GM21360 (cell line): ENCODE measurements around the gene EPHB1.
"Not testable (repeated sequence)": the region's sequence is repeated elsewhere in the genome, so short reads cannot be mapped to it uniquely, and the experiment has no call there.

Experiments
- ATAC-seq: cut with Tn5 transposase; IDR thresholded peaks from one replicate; pipeline ENCODE4 v1.9.1; 2021; ENCODE audit warnings: mild to moderate bottlenecking, moderate library complexity; ENCODE audit not compliant: unreplicated experiment

The EPHB1 gene

GRCh38 chr3:134985864-134986715 is 191.0 kb downstream of the EPHB1 start:
- ATAC-seq: no peak

- ATAC-seq: no peak
Observed at GRCh38 chr3:134988666-134989065, 193.6 kb downstream of the EPHB1 start.

DNA sequence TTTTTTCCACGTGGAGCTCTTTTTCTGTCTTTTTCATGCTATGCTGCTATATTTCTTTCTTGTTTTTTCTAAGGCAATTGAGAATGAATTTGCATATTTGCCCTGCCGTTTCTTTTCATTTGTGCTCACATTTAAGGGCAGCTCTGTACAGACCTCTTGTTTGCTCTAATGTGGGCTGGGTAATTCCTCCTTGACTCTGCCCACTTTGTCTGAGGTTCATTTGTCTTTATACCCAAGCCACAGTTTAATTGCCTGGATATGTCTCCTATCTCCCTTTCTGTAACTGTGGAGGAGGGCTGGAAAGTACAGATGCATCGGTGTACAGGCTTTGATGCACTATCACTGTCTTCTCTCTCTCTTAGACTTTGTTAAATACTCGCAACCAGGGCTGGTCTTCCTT is 195.9 kb downstream of the EPHB1 start:
- no peak for ATAC-seq

DNA sequence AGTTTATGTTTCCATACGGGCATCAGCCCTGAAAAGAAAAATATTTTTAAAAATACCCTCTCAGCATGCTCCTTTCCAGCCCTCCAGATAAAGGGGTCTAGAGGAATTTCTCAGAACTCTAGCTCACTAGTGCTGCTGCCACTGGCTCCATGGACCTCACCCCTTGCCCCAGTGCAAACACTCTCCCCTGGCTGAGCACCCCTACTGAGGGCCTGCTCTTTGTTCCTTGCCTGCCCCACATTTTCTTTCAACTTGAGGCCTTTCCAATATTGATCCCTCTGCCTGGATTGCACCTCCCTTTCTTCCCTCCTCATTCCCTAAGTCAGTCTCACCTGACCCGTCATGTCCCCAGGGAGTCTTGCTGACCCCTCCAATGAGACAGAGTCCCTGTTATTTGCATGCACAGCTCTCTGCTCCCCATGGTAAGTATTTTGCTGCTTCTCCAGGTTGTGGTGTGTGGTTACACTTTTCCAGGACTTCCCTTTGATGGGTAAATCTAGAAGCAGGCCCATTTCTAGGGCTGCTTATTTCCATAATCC is 196.5 kb downstream of the EPHB1 start:
- ATAC-seq: no peak

- ATAC-seq: no peak
Observed at GRCh38 chr3:134992180-134992579, 197.1 kb downstream of the EPHB1 start.

DNA sequence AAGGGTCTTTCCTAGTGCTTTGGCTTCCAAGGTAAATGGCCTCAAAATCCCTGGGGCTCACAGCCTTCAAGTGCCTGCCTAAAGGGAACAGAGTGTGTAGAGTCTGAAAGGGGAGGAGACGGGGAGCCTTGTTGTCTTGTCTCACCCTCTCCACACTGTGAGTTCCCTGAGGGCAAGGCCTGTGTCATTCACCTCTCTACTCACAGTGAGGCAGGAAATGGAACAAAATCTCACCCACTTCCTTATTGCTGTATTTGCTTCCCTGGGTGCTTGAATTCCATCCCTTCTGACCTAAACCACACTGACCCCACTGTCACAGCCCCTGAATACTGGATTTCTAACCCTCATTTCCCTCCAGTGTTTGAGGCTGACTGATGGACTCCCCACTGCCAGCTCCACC is 197.5 kb downstream of the EPHB1 start:
- no peak for ATAC-seq

DNA sequence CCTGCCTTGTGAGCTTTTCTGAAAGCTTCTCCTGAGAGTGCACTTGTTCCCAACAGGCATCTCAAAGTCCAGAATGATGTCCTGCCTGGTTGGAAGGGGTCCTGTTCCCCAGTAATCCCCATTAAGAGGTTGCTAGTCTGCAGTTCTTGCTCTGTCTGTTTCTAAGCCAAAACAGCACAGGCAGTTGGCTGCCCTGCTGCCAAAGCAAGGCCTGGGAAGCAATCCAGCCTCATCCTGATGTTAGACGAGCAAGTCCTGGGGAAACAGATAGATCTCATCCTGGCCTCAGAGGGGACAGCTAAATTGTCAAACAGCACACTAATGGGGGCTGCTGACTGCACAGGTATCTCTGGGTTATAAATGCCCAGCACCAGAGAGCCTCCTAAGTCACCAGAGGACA is 198.0 kb downstream of the EPHB1 start:
- ATAC-seq: no peak

GRCh38 chr3:134998158-134998557 is 203.1 kb downstream of the EPHB1 start:
- no peak for ATAC-seq

DNA sequence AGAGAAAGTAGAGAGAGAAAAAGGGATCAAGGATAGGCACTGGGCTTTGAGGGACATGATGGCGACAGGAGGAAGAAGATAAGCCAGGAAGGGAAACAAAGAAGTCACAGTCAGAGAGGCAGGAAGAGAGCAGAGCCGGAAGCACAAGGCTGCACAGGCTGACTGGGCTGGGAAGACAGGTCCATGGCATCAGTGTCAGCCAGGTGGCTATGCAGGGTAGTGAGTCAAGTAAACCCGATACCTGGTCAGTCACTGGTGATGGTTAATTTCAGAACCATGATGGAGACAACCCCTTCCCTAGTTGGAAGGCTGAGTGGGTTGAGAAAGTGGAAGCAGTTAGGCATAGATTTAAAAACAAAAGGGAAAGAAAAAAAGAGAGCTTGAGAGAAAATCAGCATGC is 203.8 kb downstream of the EPHB1 start:
- ATAC-seq: no peak

DNA sequence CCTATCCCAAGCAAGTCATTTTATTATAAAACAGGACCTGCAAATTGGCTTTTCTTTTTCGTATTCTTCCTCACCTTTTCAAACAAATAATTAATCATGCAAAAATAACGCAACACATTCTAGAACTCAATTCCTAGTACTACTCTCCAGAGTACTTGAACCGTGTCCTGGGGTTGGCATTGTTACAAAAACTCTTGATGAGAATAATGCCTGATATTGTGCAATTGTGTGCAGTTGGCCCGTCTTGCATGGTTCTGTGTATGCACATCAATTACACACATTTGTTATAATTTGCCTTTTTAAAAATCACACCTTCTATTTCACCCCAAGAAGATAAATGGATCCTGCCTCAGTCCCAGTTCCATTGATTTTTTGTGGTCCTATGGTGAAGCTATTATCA is 205.4 kb downstream of the EPHB1 start:
- ATAC-seq: no peak

DNA sequence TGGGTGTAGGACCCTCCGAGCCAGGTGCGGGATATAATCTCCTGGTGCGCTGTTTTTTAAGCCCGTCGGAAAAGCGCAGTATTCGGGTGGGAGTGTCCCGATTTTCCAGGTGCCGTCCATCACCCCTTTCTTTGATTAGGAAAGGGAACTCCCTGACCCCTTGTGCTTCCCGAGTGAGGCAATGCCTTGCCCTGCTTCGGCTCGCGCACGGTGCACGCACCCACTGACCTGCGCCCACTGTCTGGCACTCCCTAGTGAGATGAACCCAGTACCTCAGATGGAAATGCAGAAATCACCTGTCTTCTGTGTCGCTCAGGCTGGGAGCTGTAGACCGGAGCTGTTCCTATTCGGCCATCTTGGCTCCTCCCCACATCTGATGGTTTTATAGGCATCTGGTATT is 210.6 kb downstream of the EPHB1 start:
- not testable (repeated sequence) for ATAC-seq

- no peak for ATAC-seq
Observed at GRCh38 chr3:135007607-135008006, 212.5 kb downstream of the EPHB1 start.

GRCh38 chr3:135008326-135008725 is 213.3 kb downstream of the EPHB1 start:
- no peak for ATAC-seq

- no peak for ATAC-seq
Observed at GRCh38 chr3:135009014-135009413, 214.0 kb downstream of the EPHB1 start.

DNA sequence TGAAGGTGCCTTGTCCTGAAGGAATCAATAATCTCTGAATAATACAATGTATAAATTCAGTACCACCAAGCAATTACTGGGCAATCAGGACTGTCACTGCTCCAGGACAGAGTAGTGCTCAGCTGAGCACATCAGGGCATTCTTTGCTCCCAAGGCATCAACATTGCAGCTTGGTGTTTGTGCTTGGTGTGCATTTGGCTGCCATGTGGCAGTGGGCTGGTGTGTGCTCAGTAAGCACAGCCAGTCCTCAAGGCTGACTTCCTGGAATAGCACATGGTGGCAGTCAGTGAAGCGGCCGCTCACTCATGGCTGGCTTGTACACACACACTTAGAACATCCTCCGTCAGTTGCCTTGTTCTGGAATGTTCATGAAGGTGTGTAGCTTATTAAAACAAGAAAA is 217.0 kb downstream of the EPHB1 start:
- ATAC-seq: no peak

DNA sequence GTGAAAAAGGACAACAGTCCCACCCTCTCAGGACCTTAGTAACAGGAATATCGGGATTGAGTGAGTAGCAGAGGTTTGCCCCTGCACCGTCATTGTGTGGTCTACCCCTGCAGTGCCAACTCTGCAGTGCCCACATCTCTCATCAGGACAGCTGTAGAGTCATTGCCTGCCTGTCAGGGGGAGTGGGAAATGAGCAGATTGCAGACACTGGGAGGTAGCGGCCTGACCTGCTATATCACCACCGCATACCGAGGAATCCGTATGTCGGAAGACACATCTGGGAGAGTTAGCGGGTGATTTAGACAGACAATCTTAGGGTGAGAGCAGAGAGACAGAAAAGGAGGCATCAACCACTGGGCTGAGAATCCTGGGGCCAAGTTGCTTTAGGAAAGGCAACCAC is 218.1 kb downstream of the EPHB1 start:
- ATAC-seq: no peak

DNA sequence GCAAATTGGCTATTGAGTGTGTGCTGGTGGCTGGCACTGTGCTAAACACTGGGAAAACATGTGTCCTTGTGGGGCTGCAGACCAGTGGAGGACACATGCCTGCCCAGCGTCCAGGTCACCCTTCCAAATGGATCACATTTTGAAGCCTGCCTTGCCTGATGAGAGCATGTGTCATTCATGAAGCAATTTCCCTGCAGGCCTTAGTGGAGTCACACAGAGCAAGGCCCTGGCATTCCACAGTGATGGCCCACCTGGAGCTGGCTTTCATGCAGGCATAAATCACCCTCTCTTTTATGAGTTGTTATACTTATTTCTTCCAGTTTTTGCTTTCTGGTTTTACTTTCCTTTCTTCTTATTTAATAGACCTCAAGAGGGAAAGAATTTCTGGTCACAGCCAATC is 219.5 kb downstream of the EPHB1 start:
- ATAC-seq: no peak

DNA sequence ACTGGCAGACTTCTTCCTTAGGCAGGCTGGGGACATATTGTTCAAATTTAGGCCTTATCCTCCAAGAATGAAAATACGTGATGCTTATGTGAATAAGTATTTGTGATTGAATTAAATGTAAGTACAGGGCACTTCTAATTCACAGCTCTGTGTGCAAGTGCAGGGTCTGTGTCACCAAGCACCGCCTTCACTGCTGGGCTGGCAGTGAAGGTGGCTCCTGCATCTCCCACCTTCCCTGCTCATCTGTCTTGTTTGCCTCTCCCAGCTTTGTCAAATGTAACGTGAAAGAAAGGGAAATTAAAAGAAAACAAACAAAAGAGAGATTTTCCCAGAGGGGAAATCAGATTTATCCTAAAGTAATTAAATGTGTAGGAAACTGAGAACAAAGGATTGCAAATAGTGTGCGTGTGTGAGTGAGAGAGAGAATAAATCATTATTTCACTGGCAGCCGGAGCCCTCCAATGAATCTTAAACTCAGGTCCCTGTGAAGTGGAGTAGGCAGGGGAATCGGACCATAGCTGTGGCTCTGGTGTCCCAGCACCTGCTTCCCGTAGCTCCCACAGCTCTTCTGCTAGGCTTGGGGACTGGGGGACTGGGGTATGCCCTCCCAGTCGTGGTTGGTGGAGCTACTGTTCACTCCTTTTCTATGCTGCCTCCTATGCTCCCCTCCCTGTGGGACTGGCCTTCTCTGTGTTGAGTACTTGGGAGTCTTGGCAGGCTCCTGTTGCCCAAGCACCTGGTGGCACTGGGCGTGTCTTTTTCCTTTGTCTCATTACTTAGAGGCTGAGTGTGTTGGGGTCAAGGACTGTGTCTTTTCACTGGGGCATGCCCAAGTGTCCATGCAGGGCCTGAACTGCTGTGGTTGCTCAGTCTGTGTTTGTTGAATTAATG is 222.2 kb downstream of the EPHB1 start:
- no peak for ATAC-seq

DNA sequence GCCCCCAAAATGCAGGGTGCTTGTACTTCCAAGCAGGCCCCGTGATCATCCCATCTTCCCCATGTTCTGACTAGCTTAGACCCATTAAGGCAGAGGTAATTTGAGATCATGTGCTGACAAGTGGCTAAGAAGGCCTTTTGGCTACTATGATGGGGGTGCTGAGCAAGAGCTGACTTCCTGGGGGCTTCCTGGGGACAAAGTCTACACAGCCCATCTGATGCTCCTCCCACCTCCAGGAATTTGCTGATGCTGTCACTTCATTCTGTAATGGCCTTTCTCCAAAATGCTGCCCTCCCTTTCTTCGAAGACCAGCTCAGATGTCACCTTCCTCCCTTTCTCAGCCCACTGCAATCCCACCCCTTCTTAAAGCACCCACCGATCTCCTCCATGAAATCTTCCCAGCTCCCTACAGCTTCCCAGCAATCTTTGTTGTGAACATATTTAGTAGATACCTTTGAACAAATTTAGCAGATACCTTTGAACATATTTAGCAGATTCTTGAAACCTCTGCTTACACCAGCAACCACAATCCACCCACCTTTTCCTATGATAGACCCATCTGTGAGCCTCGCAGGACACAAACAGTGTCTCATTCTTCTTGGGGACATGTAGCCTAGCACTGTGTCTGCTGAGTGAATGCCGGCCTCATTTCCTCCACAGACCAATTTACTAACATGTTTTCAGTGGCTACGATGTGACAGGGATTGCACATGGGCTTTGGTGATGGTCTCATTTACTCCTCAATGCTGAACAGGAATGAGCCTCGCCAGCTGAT is 223.3 kb downstream of the EPHB1 start:
- ATAC-seq: no peak

GRCh38 chr3:135020181-135020580 is 225.1 kb downstream of the EPHB1 start:
- no peak for ATAC-seq
